K562 (cell line): ENCODE results near the gene LEPR. TPM values are rescaled to one million over a fixed set of nuclear protein-coding genes. Genes with fewer than 3 reads are reported as not detected.

ENCODE experiments used
- CBFA2T3 ChIP-seq: fragments of 450-650 bp; IDR thresholded peaks from 2 replicates; pipeline ENCODE4 v1.6.1; 2017
- CBX3 ChIP-seq, 2 experiments: IDR thresholded peaks; 1 replicate in 1 of 2; 2 replicates in 1 of 2; pipeline ENCODE4 v1.6.1; 2012; ENCODE audit warnings: inconsistent platforms in 2 of 2, low read length in 2 of 2, borderline replicate concordance in 1 of 2, control low read depth in 1 of 2
- CHD4 ChIP-seq: fragments of 200-600 bp; sonication (generic); IDR thresholded peaks from 3 replicates; pipeline ENCODE4 v1.6.1; 2012; ENCODE audit warnings: low read depth, mild to moderate bottlenecking, mixed read lengths, low read length, inconsistent platforms; ENCODE audit not compliant: insufficient read depth, insufficient replicate concordance, poor library complexity, severe bottlenecking
- DDX20 ChIP-seq: fragments of 450-650 bp; IDR thresholded peaks from 2 replicates; pipeline ENCODE4 v1.6.1; 2016; ENCODE audit warnings: missing genetic modification characterization, low read depth, mild to moderate bottlenecking, missing compliant biosample characterization, moderate library complexity
- DIDO1 ChIP-seq: fragments of 450-650 bp; IDR thresholded peaks from 2 replicates; pipeline ENCODE4 v1.6.1; 2016; ENCODE audit warnings: low read depth, missing biosample characterization, missing genetic modification characterization
- ERF ChIP-seq: fragments of 450-650 bp; formaldehyde crosslinking; IDR thresholded peaks from 2 replicates; pipeline ENCODE4 v1.4.0; 2020; ENCODE audit warnings: mild to moderate bottlenecking, mixed read lengths
- FOS ChIP-seq: IDR thresholded peaks from 3 replicates; pipeline ENCODE4 v1.6.1; 2011; ENCODE audit not compliant: insufficient read length; ENCODE audit errors: extremely low read depth
- GATAD2B ChIP-seq: fragments of 450-650 bp; IDR thresholded peaks from 2 replicates; pipeline ENCODE4 v1.6.1; 2017; ENCODE audit warnings: mild to moderate bottlenecking, borderline replicate concordance
- HIVEP1 ChIP-seq: fragments of 250-450 bp; sonication (Bioruptor Pico); IDR thresholded peaks from 2 replicates; pipeline ENCODE4 v1.4.0; 2020; ENCODE audit warnings: mild to moderate bottlenecking
- HOXB6 ChIP-seq: fragments of 250-450 bp; sonication (Bioruptor Pico); IDR thresholded peaks from 2 replicates; pipeline ENCODE4 v1.5.1; 2022; ENCODE audit warnings: mild to moderate bottlenecking, borderline replicate concordance
- MCM3 ChIP-seq: fragments of 450-650 bp; IDR thresholded peaks from 2 replicates; pipeline ENCODE4 v1.6.1; 2016
- POLR2A ChIP-seq: fragments of 450-650 bp; conservative IDR thresholded peaks from 2 replicates; pipeline ENCODE4 v1.6.1; 2016
- POLR2AphosphoS2 ChIP-seq: IDR thresholded peaks from 2 replicates; pipeline ENCODE4 v1.6.1; 2012; ENCODE audit warnings: low read length, improper control_type of control experiment
- PTTG1 ChIP-seq: fragments of 450-650 bp; IDR thresholded peaks from 2 replicates; pipeline ENCODE4 v1.6.1; 2016; ENCODE audit warnings: low read depth, mild to moderate bottlenecking, missing genetic modification characterization, missing compliant biosample characterization
- RAD51 ChIP-seq: fragments of 450-650 bp; IDR thresholded peaks from 2 replicates; pipeline ENCODE4 v1.7.1; 2016; ENCODE audit warnings: low read depth, mild to moderate bottlenecking, borderline replicate concordance
- RCOR1 ChIP-seq, 2 experiments: IDR thresholded peaks; 2 replicates each; pipeline ENCODE4 v1.6.1; 2012; ENCODE audit warnings: low read depth in 2 of 2, low read length in 2 of 2, borderline replicate concordance in 1 of 2, improper control_type of control experiment in 1 of 2
- SAP30 ChIP-seq: fragments of 200-600 bp; sonication (generic); IDR thresholded peaks from 2 replicates; pipeline ENCODE4 v1.6.1; 2012; ENCODE audit warnings: borderline replicate concordance, low read depth, mild to moderate bottlenecking, moderate library complexity, low read length, control low read depth, inconsistent platforms; ENCODE audit not compliant: insufficient read depth, poor library complexity, severe bottlenecking
- SRF ChIP-seq, 2 experiments: fragments of 250-450, 450-650 bp in 1 of 2; sonication (Bioruptor Pico) in 1 of 2; sonication (generic) in 1 of 2; formaldehyde crosslinking; IDR thresholded peaks; 2 replicates each; pipeline versions ENCODE4 v1.5.0 to v1.5.1; 2020 to 2022; ENCODE audit warnings: mild to moderate bottlenecking in 1 of 2, missing genetic modification reagents in 1 of 2
- TEAD2 ChIP-seq: fragments of 450-650 bp; IDR thresholded peaks from 2 replicates; pipeline ENCODE4 v1.6.1; 2016; ENCODE audit warnings: missing genetic modification characterization, control low read depth, missing compliant biosample characterization
- U2AF1 ChIP-seq: fragments of 200-400 bp; formaldehyde crosslinking; optimal IDR thresholded peaks from 2 replicates; pipeline ENCODE3; 2017; ENCODE audit warnings: mild to moderate bottlenecking, low read depth, low read length, moderate library complexity
- XRCC3 ChIP-seq: fragments of 450-650 bp; IDR thresholded peaks from 2 replicates; pipeline ENCODE4 v1.6.1; 2017; ENCODE audit warnings: mild to moderate bottlenecking, moderate library complexity
- ZBTB8A ChIP-seq: fragments of 450-650 bp; IDR thresholded peaks from 2 replicates; pipeline ENCODE4 v1.6.1; 2018; ENCODE audit warnings: mild to moderate bottlenecking, moderate library complexity; ENCODE audit not compliant: partially characterized antibody
- ZC3H8 ChIP-seq: fragments of 450-650 bp; IDR thresholded peaks from 2 replicates; pipeline ENCODE4 v1.6.1; 2017
- ZFX ChIP-seq: sonication (generic); formaldehyde crosslinking; IDR thresholded peaks from 2 replicates; pipeline ENCODE4 v1.8.0; 2022; ENCODE audit warnings: mild to moderate bottlenecking, missing genetic modification reagents, moderate library complexity
- ZNF311 ChIP-seq: fragments of 250-450 bp; sonication (Bioruptor Pico); IDR thresholded peaks from 2 replicates; pipeline ENCODE4 v1.4.0; 2020; ENCODE audit warnings: mild to moderate bottlenecking, moderate library complexity
- polyA plus RNA-seq, 8 experiments: library from polyadenylated mRNA; depleted of rRNA in 4 of 8; stranded (reverse) in 5 of 8; unstranded in 3 of 8; fragments of >200 nt; fragmentation: Nextera tagmentation in 2 of 8; fragmentation: Illumina TruSeq in 1 of 8; extraction: Ambion mirVana in 2 of 8; extraction: Trizol in 1 of 8; gene quantifications; 2 replicates each; pipeline versions ENCODE4 v1.2.1 to v1.2.3, GENCODE V29; 2011 to 2014; ENCODE audit warnings: inconsistent platforms in 1 of 8, missing spikeins in 1 of 8
- total RNA-seq, 7 experiments: library from RNA; depleted of rRNA in 6 of 7; stranded (reverse); fragments of >200 nt in 6 of 7; fragmentation: Illumina TruSeq in 2 of 7; extraction: Trizol in 2 of 7; gene quantifications; 2 replicates each; pipeline versions ENCODE4 v1.2.1 to v1.2.3, GENCODE V29; 2011 to 2021; ENCODE audit warnings: low replicate concordance in 1 of 7

Gene LEPR
- total and polyA plus RNA-seq, 9 of the 15 experiments (the other 6 are each of a cell fraction or from before 2014, with no cell fraction given), result 12.2 to 111 (median 43.1) TPM

DNA sequence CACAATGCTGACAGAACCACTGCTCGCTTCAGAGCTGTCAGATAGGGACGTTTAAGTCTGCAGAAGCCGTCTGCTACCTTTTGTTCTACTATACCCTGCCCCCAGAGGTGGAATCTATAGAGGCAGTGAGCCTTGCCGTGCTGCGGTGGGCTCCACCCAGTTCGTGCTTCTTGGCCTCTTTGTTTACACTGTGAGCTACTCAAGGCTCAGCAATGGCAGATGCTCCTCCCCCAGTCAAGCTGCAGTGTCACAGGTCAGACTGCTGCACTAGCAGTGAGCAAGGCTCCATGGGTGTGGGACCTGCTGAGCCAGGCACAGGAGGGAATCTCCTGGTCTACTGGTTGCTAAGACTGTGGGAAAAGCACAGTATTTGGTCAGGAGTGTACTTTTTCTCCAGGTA is 47.1 kb downstream of the LEPR start (continued):
- TF ChIP-seq ZFX (CRISPR knock-in tag) (no peak), SAP30 (no peak), ZBTB8A (no peak), CHD4 (no peak), CBX3 (IDR thresholded peaks at IDR 0.05; ENCODE audit: borderline replicate concordance in 1 of 2, low read length in 2 of 2) (peak in 1 of 2 experiments; percentile 59; a peak in 1 of 3 replicates), GATAD2B (no peak), HIVEP1 (CRISPR knock-in tag) (no peak), XRCC3 (no peak), TEAD2 (tag) (no peak), U2AF1 (no peak), ERF (CRISPR knock-in tag) (no peak), SRF (CRISPR knock-in tag; IDR thresholded peaks at IDR 0.05) (no peak), HOXB6 (CRISPR knock-in tag) (no peak), FOS (no peak), CBFA2T3 (peak; percentile 36; the same call in 1 of the 2 replicates), MCM3 (no peak), RAD51 (no peak), ZNF311 (CRISPR knock-in tag) (no peak), DIDO1 (tag) (no peak), ZC3H8 (no peak), RCOR1 (IDR thresholded peaks at IDR 0.05; ENCODE audit: borderline replicate concordance in 1 of 2, low read depth in 2 of 2, low read length in 2 of 2) (no peak), POLR2A (no peak), DDX20 (no peak), PTTG1 (tag) (no peak), POLR2AphosphoS2 (no peak)
